Measurements from ENCODE around the gene PMFBP1.

DNA sequence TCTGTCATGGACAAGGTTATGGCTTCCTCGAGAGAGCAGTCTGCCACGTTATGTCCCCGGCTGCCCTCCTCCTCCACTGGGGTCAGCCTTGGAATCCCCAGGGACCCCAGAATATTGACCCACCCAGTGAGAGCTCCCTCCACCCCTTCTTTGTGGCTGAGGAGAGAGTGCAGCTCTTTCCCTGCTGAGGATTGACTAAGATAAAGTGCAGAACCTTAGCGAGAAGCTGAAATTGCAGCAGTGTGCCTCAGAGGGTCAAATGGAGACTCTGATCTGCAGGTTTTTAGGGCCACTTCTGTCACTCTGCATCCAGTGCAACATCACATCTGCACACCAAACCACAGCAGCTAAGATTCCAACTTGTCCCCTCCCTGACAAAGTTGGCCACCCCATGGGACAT is 25.6 kb upstream of the PMFBP1 start:
- TF ChIP-seq, protein P1, sequence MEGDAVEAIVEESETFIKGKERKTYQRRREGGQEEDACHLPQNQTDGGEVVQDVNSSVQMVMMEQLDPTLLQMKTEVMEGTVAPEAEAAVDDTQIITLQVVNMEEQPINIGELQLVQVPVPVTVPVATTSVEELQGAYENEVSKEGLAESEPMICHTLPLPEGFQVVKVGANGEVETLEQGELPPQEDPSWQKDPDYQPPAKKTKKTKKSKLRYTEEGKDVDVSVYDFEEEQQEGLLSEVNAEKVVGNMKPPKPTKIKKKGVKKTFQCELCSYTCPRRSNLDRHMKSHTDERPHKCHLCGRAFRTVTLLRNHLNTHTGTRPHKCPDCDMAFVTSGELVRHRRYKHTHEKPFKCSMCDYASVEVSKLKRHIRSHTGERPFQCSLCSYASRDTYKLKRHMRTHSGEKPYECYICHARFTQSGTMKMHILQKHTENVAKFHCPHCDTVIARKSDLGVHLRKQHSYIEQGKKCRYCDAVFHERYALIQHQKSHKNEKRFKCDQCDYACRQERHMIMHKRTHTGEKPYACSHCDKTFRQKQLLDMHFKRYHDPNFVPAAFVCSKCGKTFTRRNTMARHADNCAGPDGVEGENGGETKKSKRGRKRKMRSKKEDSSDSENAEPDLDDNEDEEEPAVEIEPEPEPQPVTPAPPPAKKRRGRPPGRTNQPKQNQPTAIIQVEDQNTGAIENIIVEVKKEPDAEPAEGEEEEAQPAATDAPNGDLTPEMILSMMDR (IDR thresholded peaks at IDR 0.05 in 4 of 5, conservative IDR thresholded peaks at IDR 0.05 in 1 of 5): no peak
- no peak for TF ChIP-seq POLR2A (IDR thresholded peaks at IDR 0.05)
